ENCODE measurements around the gene HOXC11.

DNA sequence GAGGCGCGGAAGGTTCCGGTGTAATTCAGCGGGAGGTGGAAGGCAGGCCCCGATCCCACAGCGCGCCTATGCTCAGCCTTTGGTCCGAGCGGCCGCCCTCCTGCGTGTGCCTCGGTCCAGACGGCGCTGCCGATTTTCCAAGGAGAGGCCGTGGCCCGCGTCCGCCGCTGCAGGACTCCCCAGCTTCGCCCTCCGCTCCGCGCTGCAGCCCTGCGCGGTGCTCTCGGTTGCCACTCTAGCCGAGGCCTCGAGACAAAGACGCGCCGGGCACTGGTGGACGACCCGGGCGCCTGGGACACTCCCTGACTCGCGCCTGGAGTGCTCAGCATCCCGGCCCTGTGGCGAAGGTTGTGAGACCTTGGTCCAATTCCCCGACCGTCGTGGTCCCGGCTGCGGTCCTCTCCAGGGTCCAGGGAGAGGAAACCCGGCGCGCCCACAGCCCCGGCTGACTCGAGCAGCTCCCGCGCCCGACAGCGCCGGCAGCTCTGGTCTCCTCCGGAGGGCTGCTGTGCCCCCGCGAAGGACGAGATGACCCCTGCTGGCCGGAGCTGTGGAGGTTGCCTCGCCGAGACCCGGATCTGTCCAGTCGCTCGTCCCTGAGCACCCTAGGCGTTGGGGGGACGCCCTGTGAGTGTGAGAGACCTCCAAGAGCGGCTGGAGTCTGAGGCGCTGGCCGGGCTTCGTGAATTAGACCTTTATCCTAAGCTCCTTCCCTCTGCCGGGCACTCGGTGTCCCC, 11.7 kb upstream of the HOXC11 start:
- TF ChIP-seq POLR2A (IDR thresholded peaks at IDR 0.05; ENCODE audit: low read depth, low read length) (no peak), POU2F2 (IDR thresholded peaks at IDR 0.05; ENCODE audit: low read depth, low read length) (no peak)
